Stimulated activated CD4-positive, alpha-beta T cell treated with anti-CD3 and anti-CD28 coated beads, TNF-alpha, amount 100 ng/mL, for 48 hours (primary cell): ENCODE results near the gene THEM5.

ENCODE experiments used
- DNase-seq, 3 donors: peaks; one replicate each; pipeline ENCODE4 v3.0.0-alpha.2; 2020; ENCODE audit warnings: low read depth in 3 of 3

Gene THEM5

GRCh38 chr1:151801310-151801820, 52.1 kb downstream of the THEM5 start:
- DNase-seq, result no peak

- DNase-seq, result no peak
These were observed 52.7 kb downstream of the THEM5 start for GRCh38 chr1:151800830-151801229.

- no peak for DNase-seq
These were observed 54.1 kb downstream of the THEM5 start for GRCh38 chr1:151799179-151800022.

- DNase-seq, result no peak
These were observed 54.9 kb downstream of the THEM5 start for GRCh38 chr1:151798571-151798970.
